GM13977 (cell line): ENCODE measurements around the gene MBOAT1.

Experiments used
- DNase-seq: peaks from one replicate; pipeline ENCODE4 v3.0.0; 2012; ENCODE audit warnings: low spot score
- in situ Hi-C: fragments of 300-500 bp; cut with MboI; formaldehyde crosslinking; loops from one replicate; pipeline ENCODE4 v1.12.0; 2022; ENCODE audit warnings: low sequenced_read_pairs, low pct_unique_long_range_greater_than_20kb, mixed read lengths, inconsistent platforms; ENCODE audit not compliant: unreplicated experiment
- TF ChIP-seq, protein P1 (sequence below): IDR thresholded peaks from 2 replicates; pipeline ENCODE4 v1.5.1; 2012; ENCODE audit warnings: mild to moderate bottlenecking, control low read depth; ENCODE audit not compliant: insufficient read depth; ENCODE audit errors: extremely low read depth, missing control alignments

MBOAT1 gene

DNA sequence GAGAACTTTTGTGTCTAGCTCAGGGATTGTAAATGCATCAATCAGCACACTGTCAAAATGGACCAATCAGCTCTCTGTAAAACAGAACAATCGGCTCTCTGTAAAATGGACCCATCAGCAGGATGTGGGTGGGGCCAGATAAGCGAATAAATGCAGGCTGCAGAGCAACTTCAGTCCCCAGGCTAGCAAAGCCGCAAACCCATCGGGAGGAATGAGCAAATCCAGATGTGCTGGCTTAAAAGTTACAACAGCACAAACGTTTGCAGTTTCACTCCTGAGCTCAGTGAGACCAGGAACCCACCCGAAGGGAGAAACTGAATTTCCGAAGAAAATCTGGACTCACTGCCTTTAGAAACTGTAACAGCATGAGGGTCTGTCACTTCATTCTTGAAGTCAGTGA, 21.9 kb upstream of the MBOAT1 start:
- no peak for DNase-seq
- in situ Hi-C loops = no loop called here
- TF ChIP-seq, protein P1, sequence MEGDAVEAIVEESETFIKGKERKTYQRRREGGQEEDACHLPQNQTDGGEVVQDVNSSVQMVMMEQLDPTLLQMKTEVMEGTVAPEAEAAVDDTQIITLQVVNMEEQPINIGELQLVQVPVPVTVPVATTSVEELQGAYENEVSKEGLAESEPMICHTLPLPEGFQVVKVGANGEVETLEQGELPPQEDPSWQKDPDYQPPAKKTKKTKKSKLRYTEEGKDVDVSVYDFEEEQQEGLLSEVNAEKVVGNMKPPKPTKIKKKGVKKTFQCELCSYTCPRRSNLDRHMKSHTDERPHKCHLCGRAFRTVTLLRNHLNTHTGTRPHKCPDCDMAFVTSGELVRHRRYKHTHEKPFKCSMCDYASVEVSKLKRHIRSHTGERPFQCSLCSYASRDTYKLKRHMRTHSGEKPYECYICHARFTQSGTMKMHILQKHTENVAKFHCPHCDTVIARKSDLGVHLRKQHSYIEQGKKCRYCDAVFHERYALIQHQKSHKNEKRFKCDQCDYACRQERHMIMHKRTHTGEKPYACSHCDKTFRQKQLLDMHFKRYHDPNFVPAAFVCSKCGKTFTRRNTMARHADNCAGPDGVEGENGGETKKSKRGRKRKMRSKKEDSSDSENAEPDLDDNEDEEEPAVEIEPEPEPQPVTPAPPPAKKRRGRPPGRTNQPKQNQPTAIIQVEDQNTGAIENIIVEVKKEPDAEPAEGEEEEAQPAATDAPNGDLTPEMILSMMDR = no peak

- in situ Hi-C loops = no loop called here
- TF ChIP-seq, protein P1 = no peak
Observed at GRCh38 chr6:20233007-20233730, 20.9 kb upstream of the MBOAT1 start.

GRCh38 chr6:20232188-20232587, 19.9 kb upstream of the MBOAT1 start:
- in situ Hi-C loops = no loop called here
- TF ChIP-seq, protein P1 = no peak
- no peak for DNase-seq

More at GRCh38 chr6:20233007-20233730, 20.9 kb upstream of the MBOAT1 start:
- DNase-seq = no peak

DNA sequence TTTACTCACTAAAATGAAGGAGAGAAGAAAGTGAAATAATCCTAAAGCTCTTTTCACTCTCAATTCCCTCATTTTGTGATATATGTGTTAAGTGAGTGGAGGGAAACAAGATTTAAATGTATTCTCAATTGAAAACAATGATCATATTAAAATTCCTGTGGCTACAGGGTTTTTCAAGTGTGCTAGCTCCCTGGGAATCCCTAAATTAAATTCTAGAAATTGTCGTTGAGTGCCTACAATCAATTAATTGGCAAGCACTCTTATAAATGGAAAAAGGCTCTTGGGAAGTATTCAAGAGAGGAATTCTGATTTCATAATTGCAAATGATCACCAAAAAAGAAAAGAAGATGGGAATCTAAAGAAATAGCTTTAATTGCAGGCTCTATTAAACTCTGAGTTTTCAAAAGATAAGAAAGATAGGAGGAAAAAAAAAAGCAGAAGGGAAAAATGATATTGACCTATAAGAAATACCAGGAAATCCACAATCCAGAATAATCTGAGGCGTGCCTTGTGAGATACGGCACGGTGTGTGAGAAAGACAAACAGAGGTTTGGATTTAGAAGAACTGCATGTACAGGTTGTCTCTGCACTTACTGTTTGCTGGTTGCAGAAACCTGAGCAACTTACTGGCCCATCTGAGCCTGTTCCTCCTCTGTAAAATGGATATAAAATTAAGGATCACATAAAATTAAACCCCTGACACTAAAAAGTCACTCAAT, 18.3 kb upstream of the MBOAT1 start:
- TF ChIP-seq, protein P1 = no peak
- in situ Hi-C loops = no loop called here
- no peak for DNase-seq

DNA sequence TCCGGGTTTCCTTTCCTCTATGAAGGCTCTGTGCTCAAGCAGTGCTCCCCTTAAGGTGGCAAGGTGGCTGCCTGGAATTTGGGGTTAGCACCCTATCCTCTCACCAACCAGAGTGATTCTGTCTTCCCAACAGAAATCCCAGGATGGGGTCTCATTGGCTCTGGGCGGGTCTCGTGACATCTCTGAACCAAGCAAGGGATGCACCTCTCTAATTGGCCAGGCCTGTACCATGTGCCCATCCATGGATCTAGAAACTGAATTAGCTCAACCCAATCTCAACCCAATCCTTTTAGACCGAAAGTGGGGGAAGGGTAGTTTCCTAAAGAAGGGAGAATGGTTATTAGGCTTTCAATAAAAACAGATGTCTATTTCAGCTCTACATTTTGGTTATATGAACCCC, 17.6 kb upstream of the MBOAT1 start:
- in situ Hi-C loops = no loop called here
- no peak for DNase-seq

GRCh38 chr6:20227350-20227749, 15.1 kb upstream of the MBOAT1 start:
- TF ChIP-seq, protein P1 = no peak
- DNase-seq = no peak
- in situ Hi-C loops = no loop called here

More for the DNA sequence above, 17.6 kb upstream of the MBOAT1 start:
- TF ChIP-seq, protein P1 = no peak
